ENCODE results near the gene RPS10.
A peak's percentile ranks its signal among the peaks of the same experiment; 100 is the strongest.

RPS10 gene

GRCh38 chr6:34439442-34439841 is 13.6 kb upstream of the RPS10 start:
- H3K27me3 ChIP-seq (ENCODE audit: control insufficient read depth, insufficient read depth, low read length): no peaks in the 10 kb centered on the region
- H3K9ac ChIP-seq (ENCODE audit: low read length): no peak overlapping the region
- H3K27ac ChIP-seq (ENCODE audit: low read depth, low read length): no peak overlapping the region
- H3K4me1 ChIP-seq (ENCODE audit: control insufficient read depth, insufficient read depth, low read length): no peaks in the 10 kb centered on the region
- no peaks in the 10 kb centered on the region for H3K36me3 ChIP-seq (ENCODE audit: control insufficient read depth, insufficient read depth, low read length)
- no peak overlapping the region for H3K4me3 ChIP-seq (ENCODE audit: low read length)

GRCh38 chr6:34438705-34439104 is 12.8 kb upstream of the RPS10 start:
- no peaks in the 10 kb centered on the region for H3K4me1 ChIP-seq (ENCODE audit: control insufficient read depth, insufficient read depth, low read length)
- H3K36me3 ChIP-seq (ENCODE audit: control insufficient read depth, insufficient read depth, low read length): no peaks in the 10 kb centered on the region
- H3K27ac ChIP-seq (ENCODE audit: low read depth, low read length): no peak overlapping the region
- no peak overlapping the region for H3K9ac ChIP-seq (ENCODE audit: low read length)
- no peaks in the 10 kb centered on the region for H3K27me3 ChIP-seq (ENCODE audit: control insufficient read depth, insufficient read depth, low read length)
- no peak overlapping the region for H3K4me3 ChIP-seq (ENCODE audit: low read length)

DNA sequence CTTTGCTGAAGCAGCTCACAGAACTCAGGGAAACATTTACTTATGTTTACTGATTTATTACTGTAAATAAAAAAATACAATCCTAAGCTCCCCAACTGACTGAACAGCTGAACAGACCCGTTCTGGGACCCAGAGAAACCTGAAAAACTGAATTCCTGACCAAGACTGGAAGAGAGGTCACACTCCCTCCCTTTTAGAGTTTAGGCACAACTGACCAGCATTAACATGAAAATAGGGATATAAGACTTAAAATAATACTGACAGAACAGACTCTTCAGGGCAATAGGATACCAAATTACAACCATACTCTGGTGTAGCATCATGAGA is 11.7 kb upstream of the RPS10 start:
- Histone ChIP-seq H3K27ac (ENCODE audit: low read depth, low read length) (no peak overlapping the region), H3K27me3 (ENCODE audit: control insufficient read depth, insufficient read depth, low read length) (no peaks in the 10 kb centered on the region), H3K9ac (ENCODE audit: low read length) (no peak overlapping the region), H3K36me3 (ENCODE audit: control insufficient read depth, insufficient read depth, low read length) (no peaks in the 10 kb centered on the region), H3K4me1 (ENCODE audit: control insufficient read depth, insufficient read depth, low read length) (no peaks in the 10 kb centered on the region), H3K4me3 (ENCODE audit: low read length) (no peak overlapping the region)

DNA sequence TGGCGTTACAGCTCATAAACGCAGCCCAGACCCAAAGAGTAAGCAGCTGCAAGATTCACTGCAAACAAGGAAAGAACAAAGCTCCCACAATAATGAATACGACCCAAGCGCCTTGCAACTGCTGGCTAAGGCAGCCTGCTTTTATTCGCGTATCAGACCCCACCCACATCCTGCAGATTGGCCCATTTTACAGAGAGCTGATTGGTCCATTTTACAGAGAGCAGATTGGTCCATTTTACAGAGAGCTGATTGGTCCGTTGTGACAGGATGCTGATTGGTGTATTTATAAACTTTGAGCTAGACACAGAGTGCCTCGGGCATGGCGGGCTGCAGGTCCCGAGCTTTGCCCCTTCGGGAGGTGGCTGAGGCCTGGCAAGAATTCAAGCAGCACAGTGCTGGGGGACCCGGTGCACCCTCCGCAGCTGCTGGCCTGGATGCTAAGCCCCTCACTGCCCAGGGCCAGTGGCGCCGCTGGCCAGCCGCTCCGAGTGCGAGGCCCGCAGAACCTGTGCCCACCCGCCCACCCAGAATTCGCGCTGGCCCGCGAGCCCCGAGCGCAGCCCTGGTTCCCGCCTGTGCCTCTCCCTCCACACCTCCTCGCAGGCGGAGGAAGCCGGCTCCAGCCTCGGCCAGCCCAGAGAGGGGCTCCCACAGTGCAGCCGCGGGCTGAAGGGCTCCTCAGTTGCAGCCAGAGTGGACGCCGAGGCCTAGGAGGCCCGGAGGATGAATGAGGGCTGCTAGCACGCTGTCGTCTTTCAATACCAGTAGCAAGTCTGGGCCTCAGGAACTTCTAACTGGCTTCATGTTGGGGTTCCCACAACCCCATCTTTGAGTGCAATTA is 11.2 kb upstream of the RPS10 start:
- no peaks in the 10 kb centered on the region for H3K27me3 ChIP-seq (ENCODE audit: control insufficient read depth, insufficient read depth, low read length)
- no peak overlapping the region for H3K9ac ChIP-seq (ENCODE audit: low read length)
- no peak overlapping the region for H3K27ac ChIP-seq (ENCODE audit: low read depth, low read length)
- no peak overlapping the region for H3K4me3 ChIP-seq (ENCODE audit: low read length)
- H3K36me3 ChIP-seq (ENCODE audit: control insufficient read depth, insufficient read depth, low read length): no peaks in the 10 kb centered on the region
- H3K4me1 ChIP-seq (ENCODE audit: control insufficient read depth, insufficient read depth, low read length): no peaks in the 10 kb centered on the region

- Histone ChIP-seq H3K27ac (ENCODE audit: low read depth, low read length) (no peak overlapping the region), H3K4me3 (ENCODE audit: low read length) (no peak overlapping the region), H3K4me1 (ENCODE audit: control insufficient read depth, insufficient read depth, low read length) (no peaks in the 10 kb centered on the region), H3K36me3 (ENCODE audit: control insufficient read depth, insufficient read depth, low read length) (no peaks in the 10 kb centered on the region), H3K27me3 (ENCODE audit: control insufficient read depth, insufficient read depth, low read length) (no peaks in the 10 kb centered on the region), H3K9ac (ENCODE audit: low read length) (no peak overlapping the region)
These were observed 10.0 kb upstream of the RPS10 start for GRCh38 chr6:34435916-34436315.

DNA sequence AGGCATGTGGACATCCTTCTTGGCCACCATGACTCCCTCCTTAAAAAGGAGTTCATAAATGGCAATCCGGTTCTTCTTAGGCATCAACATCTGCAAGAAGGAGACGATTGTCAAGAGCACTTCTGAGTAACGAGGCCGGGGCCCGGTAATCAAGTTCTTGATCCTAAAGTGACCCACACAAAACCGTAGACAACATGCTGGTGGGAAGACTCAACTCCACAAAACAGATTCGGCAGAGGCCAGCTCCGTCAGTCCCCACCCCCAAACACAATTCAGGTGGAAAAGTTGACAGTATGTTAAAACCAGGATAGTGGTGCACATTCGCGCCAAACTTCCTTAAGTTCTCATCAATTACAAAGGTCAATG is 754 bp downstream of the RPS10 start:
- Histone ChIP-seq H3K4me1 (ENCODE audit: control insufficient read depth, insufficient read depth, low read length) (peaks cover 2% of the 10 kb centered on the region), H3K27ac (ENCODE audit: low read depth, low read length) (peak overlapping the region; percentile 87), H3K36me3 (ENCODE audit: control insufficient read depth, insufficient read depth, low read length) (peaks cover 19% of the 10 kb centered on the region), H3K9ac (ENCODE audit: low read length) (peak overlapping the region; percentile 96), H3K27me3 (ENCODE audit: control insufficient read depth, insufficient read depth, low read length) (no peaks in the 10 kb centered on the region), H3K4me3 (ENCODE audit: low read length) (peak overlapping the region; percentile 93)

DNA sequence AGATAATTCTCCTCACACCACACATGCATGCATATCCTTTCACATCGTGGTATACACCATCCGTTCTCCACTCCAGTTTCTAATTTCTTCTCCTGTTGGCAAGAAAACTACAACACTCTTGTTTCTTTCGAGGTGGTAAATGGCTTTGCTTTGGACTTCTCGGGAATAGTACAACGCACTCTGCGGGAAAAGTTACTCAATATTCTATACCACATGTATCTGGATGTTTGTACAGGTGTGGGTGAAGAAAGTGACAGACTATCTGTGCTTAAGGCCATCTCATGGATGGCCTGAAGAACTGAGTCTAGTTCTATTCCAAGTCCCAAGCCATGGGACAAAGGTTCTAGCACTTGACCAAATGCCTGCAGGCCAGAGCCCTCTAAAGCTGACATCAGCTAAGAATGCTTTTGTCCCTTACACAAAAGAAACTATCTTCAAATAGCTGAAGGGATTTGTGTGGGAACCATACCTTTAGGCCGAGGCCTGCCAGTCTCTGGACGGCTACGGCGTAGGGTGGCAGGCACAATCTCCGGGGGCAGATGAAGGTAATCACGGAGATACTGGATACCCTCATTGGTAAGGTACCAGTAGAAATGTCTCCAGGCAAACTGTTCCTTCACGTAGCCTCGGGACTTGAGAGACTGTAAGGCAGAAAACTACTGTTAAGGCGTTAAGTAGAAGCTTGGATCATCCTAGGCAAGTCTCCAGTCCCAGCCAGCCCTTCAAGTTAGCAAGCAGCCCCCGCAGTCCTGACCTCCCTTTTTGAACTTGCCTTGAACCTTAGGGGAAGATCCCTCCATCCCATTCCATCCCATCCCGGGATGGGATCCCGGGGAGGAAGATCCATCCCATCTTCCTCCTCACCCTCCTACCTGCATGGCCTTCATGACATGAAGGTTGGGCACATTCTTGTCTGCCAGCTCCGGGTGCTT is 1.4 kb downstream of the RPS10 start:
- Histone ChIP-seq H3K4me3 (ENCODE audit: low read length) (peak overlapping the region; percentile 93), H3K27ac (ENCODE audit: low read depth, low read length) (no peak overlapping the region), H3K27me3 (ENCODE audit: control insufficient read depth, insufficient read depth, low read length) (no peaks in the 10 kb centered on the region), H3K36me3 (ENCODE audit: control insufficient read depth, insufficient read depth, low read length) (peaks cover 23% of the 10 kb centered on the region), H3K4me1 (ENCODE audit: control insufficient read depth, insufficient read depth, low read length) (peaks cover 2% of the 10 kb centered on the region), H3K9ac (ENCODE audit: low read length) (peak overlapping the region; percentile 96)

DNA sequence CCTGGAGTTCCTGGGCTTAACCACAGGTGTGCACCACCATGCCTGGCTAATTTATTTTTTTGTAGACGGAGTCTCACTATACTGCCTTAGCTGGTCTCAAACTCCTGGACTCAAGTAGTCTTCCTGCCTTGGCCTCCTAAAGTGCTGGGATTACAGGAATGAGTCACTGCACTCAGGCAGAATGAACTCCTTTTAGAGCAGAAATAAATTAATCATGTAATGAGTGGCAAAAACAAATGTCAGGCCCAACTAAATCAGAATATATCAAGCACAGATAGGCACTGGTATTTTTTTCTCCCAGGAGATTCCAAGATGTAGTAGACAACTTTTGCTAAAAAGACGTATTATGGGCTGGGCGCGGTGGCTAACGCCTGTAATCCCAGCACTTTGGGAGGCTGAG is 2.6 kb downstream of the RPS10 start:
- Histone ChIP-seq H3K36me3 (ENCODE audit: control insufficient read depth, insufficient read depth, low read length) (peaks cover 28% of the 10 kb centered on the region), H3K27me3 (ENCODE audit: control insufficient read depth, insufficient read depth, low read length) (no peaks in the 10 kb centered on the region), H3K4me1 (ENCODE audit: control insufficient read depth, insufficient read depth, low read length) (peaks cover 2% of the 10 kb centered on the region), H3K4me3 (ENCODE audit: low read length) (no peak overlapping the region), H3K27ac (ENCODE audit: low read depth, low read length) (no peak overlapping the region), H3K9ac (ENCODE audit: low read length) (no peak overlapping the region)

- no peak overlapping the region for H3K4me3 ChIP-seq (ENCODE audit: low read length)
- no peak overlapping the region for H3K27ac ChIP-seq (ENCODE audit: low read depth, low read length)
- H3K36me3 ChIP-seq (ENCODE audit: control insufficient read depth, insufficient read depth, low read length): peaks cover 44% of the 10 kb centered on the region
- H3K9ac ChIP-seq (ENCODE audit: low read length): no peak overlapping the region
- H3K4me1 ChIP-seq (ENCODE audit: control insufficient read depth, insufficient read depth, low read length): peaks cover 5% of the 10 kb centered on the region
- H3K27me3 ChIP-seq (ENCODE audit: control insufficient read depth, insufficient read depth, low read length): no peaks in the 10 kb centered on the region
These were observed 7.5 kb downstream of the RPS10 start for GRCh38 chr6:34418367-34418766.

- Histone ChIP-seq H3K9ac (ENCODE audit: low read length) (peak overlapping the region; percentile 16), H3K4me1 (ENCODE audit: control insufficient read depth, insufficient read depth, low read length) (peaks cover 5% of the 10 kb centered on the region), H3K27me3 (ENCODE audit: control insufficient read depth, insufficient read depth, low read length) (no peaks in the 10 kb centered on the region), H3K36me3 (ENCODE audit: control insufficient read depth, insufficient read depth, low read length) (peaks cover 32% of the 10 kb centered on the region), H3K4me3 (ENCODE audit: low read length) (no peak overlapping the region), H3K27ac (ENCODE audit: low read depth, low read length) (no peak overlapping the region)
These were observed 8.9 kb downstream of the RPS10 start for GRCh38 chr6:34416877-34417371.

DNA sequence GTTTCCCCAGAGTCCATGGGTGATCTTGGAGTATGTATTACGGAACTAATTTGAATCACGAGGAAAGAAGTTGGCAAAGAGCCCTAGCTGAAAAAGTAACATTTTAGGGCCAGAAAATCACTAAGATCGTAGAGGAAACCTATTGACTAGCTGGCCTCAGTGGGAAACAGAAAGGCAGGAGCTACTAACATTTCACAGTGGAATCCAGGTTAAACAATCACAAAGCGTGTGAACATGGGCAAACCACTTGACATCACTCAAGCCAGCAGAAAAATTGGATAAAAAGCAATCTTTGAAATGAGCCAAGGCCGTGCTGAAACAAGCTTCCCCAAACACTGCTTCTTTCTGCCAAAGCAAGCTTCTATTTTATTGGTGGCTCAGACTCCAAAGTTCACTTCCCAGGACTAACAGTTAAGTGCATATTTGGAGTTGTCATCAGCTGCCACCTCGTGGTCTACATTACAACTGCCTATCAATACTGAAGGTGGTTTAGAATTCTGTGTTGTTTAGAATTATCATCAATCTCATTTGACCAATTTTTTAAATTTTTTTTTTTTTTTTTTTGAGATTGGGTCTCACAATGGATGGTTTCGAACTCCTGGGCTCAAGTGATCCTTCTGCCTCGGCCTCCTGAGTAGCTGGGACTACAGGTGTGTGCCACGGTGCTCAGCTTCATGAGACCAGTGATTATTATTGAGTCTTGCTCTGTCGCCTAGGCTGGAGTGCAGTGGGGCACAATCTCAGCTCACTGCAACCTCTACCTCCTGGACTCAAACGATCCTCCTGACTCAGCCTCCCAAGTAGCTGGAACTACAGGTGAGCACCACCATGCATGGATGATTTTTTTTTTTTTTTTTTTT is 10.6 kb downstream of the RPS10 start:
- Histone ChIP-seq H3K4me3 (ENCODE audit: low read length) (no peak overlapping the region), H3K4me1 (ENCODE audit: control insufficient read depth, insufficient read depth, low read length) (peaks cover 5% of the 10 kb centered on the region), H3K27ac (ENCODE audit: low read depth, low read length) (peak overlapping the region; percentile 35), H3K36me3 (ENCODE audit: control insufficient read depth, insufficient read depth, low read length) (peaks cover 24% of the 10 kb centered on the region), H3K9ac (ENCODE audit: low read length) (no peak overlapping the region), H3K27me3 (ENCODE audit: control insufficient read depth, insufficient read depth, low read length) (no peaks in the 10 kb centered on the region)

Measured in rectal smooth muscle tissue (tissue), 1 donor.